Mesothelial cell of epicardium (in vitro differentiated cells): Measurements from ENCODE around the gene NPC1L1. TPM values are rescaled to one million over a fixed set of nuclear protein-coding genes. Genes with fewer than 3 reads are reported as not detected.

Experiments used
- DNase-seq, 2 experiments: peaks; one replicate each; pipeline ENCODE4 v3.0.0; 2021; ENCODE audit warnings: low spot score in 2 of 2; ENCODE audit not compliant: unreplicated experiment in 2 of 2
- H3K27ac Mint-ChIP-seq: 2 replicates; pipeline ENCODE4 v1.8.0; 2021; ENCODE audit warnings: mixed read lengths
- H3K27me3 Mint-ChIP-seq: 2 replicates; pipeline ENCODE4 v1.8.0; 2021; ENCODE audit warnings: low read depth, mixed read lengths
- H3K36me3 Mint-ChIP-seq: 2 replicates; pipeline ENCODE4 v1.8.0; 2021; ENCODE audit warnings: mixed read lengths
- H3K4me1 Mint-ChIP-seq: 2 replicates; pipeline ENCODE4 v1.8.0; 2021; ENCODE audit warnings: mixed read lengths
- H3K4me3 Mint-ChIP-seq: 2 replicates; pipeline ENCODE4 v1.8.0; 2021; ENCODE audit warnings: mild to moderate bottlenecking, moderate library complexity, mixed read lengths
- H3K9me3 Mint-ChIP-seq: 2 replicates; pipeline ENCODE4 v1.8.0; 2021; ENCODE audit warnings: mixed read lengths
- CTCF ChIP-seq: fragments of 200-600 bp; sonication (generic); IDR thresholded peaks from one replicate; pipeline ENCODE4 v1.5.0; 2021; ENCODE audit warnings: antibody characterized with exemption; ENCODE audit not compliant: unreplicated experiment
- total RNA-seq: library from RNA; stranded (reverse); gene quantifications from 3 replicates; pipeline ENCODE4 v1.2.1, GENCODE V29; 2021

NPC1L1 gene
- total RNA-seq, 1 donor from 2014 or later = 0.07 TPM

- no peak for DNase-seq
- no peak for TF ChIP-seq CTCF
- Mint-ChIP-seq H3K36me3 (peaks cover 50% of the 10 kb centered on the region), H3K9me3 (peaks cover 26% of the 10 kb centered on the region), H3K27ac (no peak overlapping the region), H3K27me3 (no peaks in the 10 kb centered on the region), H3K4me1 (peaks cover 12% of the 10 kb centered on the region), H3K4me3 (no peak overlapping the region)
Measured at GRCh38 chr7:44482502-44483485, 58.3 kb downstream of the NPC1L1 start.

DNA sequence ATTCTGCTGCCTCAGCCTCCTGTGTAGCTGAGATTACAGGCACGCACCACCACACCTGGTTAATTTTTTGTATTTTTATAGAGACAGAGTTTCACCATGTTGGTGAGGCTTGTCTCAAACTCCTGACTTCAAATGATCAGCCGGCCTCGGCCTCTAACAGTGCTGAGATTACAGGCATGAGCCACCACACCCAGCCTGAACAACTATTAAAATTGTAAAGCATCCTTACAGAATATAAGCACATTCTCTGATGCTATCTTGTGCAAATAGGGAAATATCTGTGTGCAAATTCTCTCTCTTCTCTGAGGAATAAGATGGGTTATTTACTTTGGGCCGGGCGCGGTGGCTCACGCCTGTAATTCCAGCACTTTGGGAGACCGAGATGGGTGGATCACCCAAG, 63.2 kb downstream of the NPC1L1 start:
- no peak for TF ChIP-seq CTCF
- H3K27me3 Mint-ChIP-seq = no peaks in the 10 kb centered on the region

DNA sequence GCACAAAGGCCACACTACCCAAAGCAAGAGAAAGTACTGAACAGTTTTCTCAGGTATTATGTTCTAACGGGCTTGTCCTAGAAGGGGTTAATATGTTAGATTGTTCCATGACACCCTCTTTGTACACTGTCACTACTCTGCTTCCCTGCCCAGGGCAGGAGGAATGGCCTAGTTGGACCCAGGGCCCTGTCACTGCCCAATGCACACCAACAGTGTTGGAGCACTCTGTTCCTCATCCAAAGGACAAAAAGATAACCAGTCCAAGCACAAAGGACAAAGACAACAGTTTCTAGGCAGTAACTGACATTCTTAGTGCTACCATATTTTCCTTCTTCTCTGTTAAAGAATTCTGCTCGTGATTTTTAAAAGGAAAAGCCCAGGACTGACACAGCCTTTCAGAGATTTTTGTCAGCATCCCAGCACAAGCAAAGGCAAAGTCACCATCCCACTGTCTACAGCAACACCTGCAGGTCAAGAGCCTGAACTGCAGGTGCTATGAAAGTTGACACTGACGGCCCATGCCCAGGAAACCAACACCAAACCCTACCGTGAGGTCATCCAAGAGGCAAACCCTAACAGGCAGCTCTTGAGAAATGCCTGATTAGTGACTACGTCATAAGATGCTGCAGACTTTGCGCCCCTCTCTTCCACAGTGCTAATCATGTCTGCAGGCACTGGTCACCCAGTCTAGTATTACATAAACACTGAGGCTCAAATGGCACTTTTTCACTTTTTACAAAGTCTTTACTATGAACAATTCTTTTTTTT, 63.9 kb downstream of the NPC1L1 start:
- TF ChIP-seq CTCF = peak; percentile 85
- H3K9me3 Mint-ChIP-seq = peaks cover 2% of the 10 kb centered on the region
- DNase-seq = peak in 1 of 2 experiments; percentile 52
- H3K4me1 Mint-ChIP-seq = peaks cover 18% of the 10 kb centered on the region
- H3K4me3 Mint-ChIP-seq = no peak overlapping the region
- no peaks in the 10 kb centered on the region for H3K27me3 Mint-ChIP-seq
- H3K36me3 Mint-ChIP-seq = peaks cover 20% of the 10 kb centered on the region
- H3K27ac Mint-ChIP-seq = no peak overlapping the region

More for the DNA sequence above, 63.2 kb downstream of the NPC1L1 start:
- DNase-seq = no peak
- Mint-ChIP-seq H3K9me3 (peaks cover 9% of the 10 kb centered on the region), H3K4me3 (no peak overlapping the region), H3K36me3 (peaks cover 27% of the 10 kb centered on the region), H3K4me1 (peaks cover 12% of the 10 kb centered on the region), H3K27ac (no peak overlapping the region)

- DNase-seq = no peak
- H3K36me3 Mint-ChIP-seq = peaks cover 14% of the 10 kb centered on the region
- H3K27ac Mint-ChIP-seq = no peak overlapping the region
- TF ChIP-seq CTCF = no peak
- H3K9me3 Mint-ChIP-seq = no peaks in the 10 kb centered on the region
- H3K4me1 Mint-ChIP-seq = peaks cover 20% of the 10 kb centered on the region
- H3K27me3 Mint-ChIP-seq = no peaks in the 10 kb centered on the region
- no peak overlapping the region for H3K4me3 Mint-ChIP-seq
Measured at GRCh38 chr7:44476313-44476712, 64.8 kb downstream of the NPC1L1 start.

DNA sequence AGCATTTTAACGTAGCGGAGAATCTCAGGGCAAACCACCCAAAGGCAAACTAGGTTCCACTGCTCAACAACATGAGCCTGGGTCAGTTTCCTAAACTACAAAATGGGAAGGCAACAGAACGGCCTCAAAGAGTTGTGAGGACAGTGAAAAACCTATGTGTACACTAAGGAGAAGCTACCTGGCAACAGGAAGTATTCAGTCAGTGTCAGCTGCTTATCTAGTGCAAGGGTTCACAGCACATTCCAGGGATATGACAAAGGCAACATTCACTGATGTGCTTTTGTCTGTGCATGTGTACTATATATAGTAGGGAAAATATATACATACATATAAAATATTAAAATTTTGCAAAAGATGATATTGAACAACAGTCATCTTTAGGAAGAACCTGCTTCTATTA, 67.8 kb downstream of the NPC1L1 start:
- Mint-ChIP-seq H3K36me3 (peaks cover 4% of the 10 kb centered on the region), H3K9me3 (no peaks in the 10 kb centered on the region), H3K4me1 (peaks cover 41% of the 10 kb centered on the region), H3K4me3 (no peak overlapping the region), H3K27me3 (no peaks in the 10 kb centered on the region), H3K27ac (peak overlapping the region; percentile 89)
- no peak for TF ChIP-seq CTCF
- no peak for DNase-seq
